Fibroblast of lung (primary cell): ENCODE results near the gene HCFC1R1. TPM values are rescaled to one million over a fixed set of nuclear protein-coding genes. Genes with fewer than 3 reads are reported as not detected.

Experiments used
- DNase-seq, 2 donors: peaks; one replicate each; pipeline versions ENCODE4 v3.0.0 to v3.0.0-alpha.2; 2010; ENCODE audit warnings: low read depth in 2 of 2
- H2AFZ ChIP-seq: 2 replicates; pipeline ENCODE4 v1.5.1; 2012; ENCODE audit warnings: low read length, control low read depth, inconsistent platforms
- H3K27ac ChIP-seq: 2 replicates; pipeline ENCODE4 v1.5.1; 2011; ENCODE audit warnings: low read length, control low read depth; ENCODE audit not compliant: insufficient read depth
- H3K27me3 ChIP-seq: 2 replicates; pipeline ENCODE4 v1.5.1; 2011; ENCODE audit warnings: mild to moderate bottlenecking, low read length; ENCODE audit not compliant: control insufficient read depth, insufficient read depth
- H3K36me3 ChIP-seq: 2 replicates; pipeline ENCODE4 v1.5.1; 2011; ENCODE audit warnings: low read length; ENCODE audit not compliant: control insufficient read depth, insufficient read depth
- H3K4me1 ChIP-seq: 2 replicates; pipeline ENCODE4 v1.5.1; 2011; ENCODE audit warnings: low read length; ENCODE audit not compliant: control insufficient read depth, insufficient read depth; ENCODE audit errors: extremely low read depth
- H3K4me2 ChIP-seq: 2 replicates; pipeline ENCODE4 v1.5.1; 2011; ENCODE audit warnings: low read length, control low read depth; ENCODE audit not compliant: insufficient read depth; ENCODE audit errors: extremely low read depth
- H3K4me3 ChIP-seq, 4 experiments: fragments of 200-600 bp in 1 of 4; sonication (generic) in 1 of 4; replicated peaks in 1 of 4; 2 replicates each; pipeline ENCODE4 v1.5.1; 2011 to 2016; ENCODE audit warnings: low read length in 4 of 4, low read depth in 3 of 4, mild to moderate bottlenecking in 3 of 4, control low read depth in 2 of 4, inconsistent platforms in 1 of 4, mixed read lengths in 1 of 4; ENCODE audit not compliant: insufficient read depth in 1 of 4; ENCODE audit errors: control extremely low read depth in 1 of 4
- H3K79me2 ChIP-seq: 2 replicates; pipeline ENCODE4 v1.5.1; 2012; ENCODE audit warnings: mild to moderate bottlenecking, low read length, inconsistent platforms; ENCODE audit not compliant: control insufficient read depth, insufficient read depth
- H3K9ac ChIP-seq: 2 replicates; pipeline ENCODE4 v1.5.1; 2011; ENCODE audit warnings: mild to moderate bottlenecking, low read length, control low read depth; ENCODE audit not compliant: insufficient read depth
- H3K9me3 ChIP-seq: 2 replicates; pipeline ENCODE4 v1.5.1; 2012; ENCODE audit warnings: low read depth, low read length; ENCODE audit not compliant: control insufficient read depth, insufficient read depth
- H4K20me1 ChIP-seq: 2 replicates; pipeline ENCODE4 v1.5.1; 2011; ENCODE audit warnings: low read length; ENCODE audit not compliant: control insufficient read depth, insufficient read depth; ENCODE audit errors: extremely low read depth
- CTCF ChIP-seq, 2 donors: IDR thresholded peaks in 1 of 2; conservative IDR thresholded peaks in 1 of 2; 1 replicate in 1 of 2; 2 replicates in 1 of 2; pipeline ENCODE4 v1.5.1; 2011 to 2012; ENCODE audit warnings: low read length in 2 of 2, control low read depth in 1 of 2, inconsistent platforms in 1 of 2, low read depth in 1 of 2, mild to moderate bottlenecking in 1 of 2
- EZH2 ChIP-seq: IDR thresholded peaks from 2 replicates; pipeline ENCODE4 v1.5.1; 2012; ENCODE audit warnings: low read length, control low read depth, mild to moderate bottlenecking; ENCODE audit errors: missing control alignments
- polyA plus RNA-seq, 2 donors: library from polyadenylated mRNA; depleted of rRNA in 1 of 2; stranded (reverse) in 1 of 2; unstranded in 1 of 2; fragments of >200 nt; gene quantifications; 2 replicates each; pipeline ENCODE4 v1.2.1, GENCODE V29; 2011 to 2012; ENCODE audit warnings: missing spikeins in 1 of 2
- total RNA-seq: library from RNA; depleted of rRNA; stranded (reverse); fragments of >200 nt; gene quantifications from 2 replicates; pipeline ENCODE4 v1.2.1, GENCODE V29; 2014

Gene HCFC1R1
- total and polyA plus RNA-seq, 2 donors (not counting 1 experiment from before 2014, with no cell fraction given) = 58.0 to 75.5 TPM

- DNase-seq = no peak
- Histone ChIP-seq H3K4me2 (no peak overlapping the region), H4K20me1 (no peaks in the 10 kb centered on the region), H3K36me3 (no peaks in the 10 kb centered on the region), H3K79me2 (no peaks in the 10 kb centered on the region), H3K4me1 (no peaks in the 10 kb centered on the region), H3K27me3 (no peaks in the 10 kb centered on the region), H3K9me3 (no peaks in the 10 kb centered on the region), H3K9ac (no peak overlapping the region), H3K4me3 (no peak overlapping the region), H3K27ac (no peak overlapping the region), H2AFZ (no peak overlapping the region)
- TF ChIP-seq EZH2 (no peak), CTCF (conservative IDR thresholded peaks at IDR 0.05 in 1 of 2, IDR thresholded peaks at IDR 0.05 in 1 of 2; ENCODE audit: low read depth in 1 of 2, low read length in 2 of 2) (no peak)
These were observed 31.2 kb downstream of the HCFC1R1 start for GRCh38 chr16:2992383-2993081.

GRCh38 chr16:2991566-2992261 lies 32.0 kb downstream of the HCFC1R1 start:
- H3K79me2 ChIP-seq = no peaks in the 10 kb centered on the region
- H4K20me1 ChIP-seq = no peaks in the 10 kb centered on the region
- no peaks in the 10 kb centered on the region for H3K9me3 ChIP-seq
- DNase-seq = no peak
- H3K27me3 ChIP-seq = no peaks in the 10 kb centered on the region
- H3K4me1 ChIP-seq = no peaks in the 10 kb centered on the region
- H3K4me2 ChIP-seq = no peak overlapping the region
- H3K9ac ChIP-seq = no peak overlapping the region
- TF ChIP-seq CTCF (conservative IDR thresholded peaks at IDR 0.05 in 1 of 2, IDR thresholded peaks at IDR 0.05 in 1 of 2; ENCODE audit: low read depth in 1 of 2, low read length in 2 of 2) (no peak), EZH2 (no peak)
- no peak overlapping the region for H2AFZ ChIP-seq
- H3K27ac ChIP-seq = no peak overlapping the region
- H3K36me3 ChIP-seq = no peaks in the 10 kb centered on the region
- H3K4me3 ChIP-seq = no peak overlapping the region

- TF ChIP-seq CTCF (conservative IDR thresholded peaks at IDR 0.05 in 1 of 2, IDR thresholded peaks at IDR 0.05 in 1 of 2; ENCODE audit: low read depth in 1 of 2, low read length in 2 of 2) (no peak), EZH2 (no peak)
- Histone ChIP-seq H3K27ac (no peak overlapping the region), H3K27me3 (no peaks in the 10 kb centered on the region), H3K79me2 (no peaks in the 10 kb centered on the region), H3K36me3 (no peaks in the 10 kb centered on the region), H2AFZ (no peak overlapping the region), H3K9ac (no peak overlapping the region), H3K9me3 (no peaks in the 10 kb centered on the region), H3K4me3 (no peak overlapping the region), H4K20me1 (no peaks in the 10 kb centered on the region), H3K4me1 (no peaks in the 10 kb centered on the region), H3K4me2 (no peak overlapping the region)
- DNase-seq = no peak
These were observed 32.9 kb downstream of the HCFC1R1 start for GRCh38 chr16:2990891-2991290.
